Endothelial cell of umbilical vein (primary cell): Measurements from ENCODE around the gene CWC27.

Experiments
- CTCF ChIP-seq, 2 donors: IDR thresholded peaks; 1 replicate in 1 of 2; 2 replicates in 1 of 2; pipeline ENCODE4 v1.5.1; 2011; ENCODE audit warnings: low read length in 2 of 2, mild to moderate bottlenecking in 2 of 2, moderate library complexity in 2 of 2, control low read depth in 1 of 2, inconsistent platforms in 1 of 2, low read depth in 1 of 2; ENCODE audit not compliant: insufficient read depth in 1 of 2; ENCODE audit errors: extremely low read depth in 1 of 2
- EZH2 ChIP-seq: IDR thresholded peaks from 2 replicates; pipeline ENCODE4 v1.6.1; 2012; ENCODE audit warnings: borderline replicate concordance, low read depth, mild to moderate bottlenecking, moderate library complexity, low read length, inconsistent platforms; ENCODE audit not compliant: severe bottlenecking
- JUN ChIP-seq: IDR thresholded peaks from 2 replicates; pipeline ENCODE4 v1.6.1; 2011; ENCODE audit warnings: borderline replicate concordance, low read depth; ENCODE audit not compliant: insufficient read length, insufficient read depth
- MYC ChIP-seq: IDR thresholded peaks from one replicate; pipeline ENCODE4 v1.6.1; 2011; ENCODE audit warnings: mild to moderate bottlenecking, low read depth, low read length
- POLR2A ChIP-seq: IDR thresholded peaks from 2 replicates; pipeline ENCODE4 v1.6.1; 2012; ENCODE audit warnings: low read depth, mild to moderate bottlenecking, control low read depth, low read length
- POLR2AphosphoS5 ChIP-seq: IDR thresholded peaks from 2 replicates; pipeline ENCODE4 v1.6.1; 2012; ENCODE audit warnings: low read depth, mild to moderate bottlenecking, control low read depth, low read length, moderate library complexity; ENCODE audit not compliant: insufficient read depth
- TF ChIP-seq, protein P1 (sequence below): IDR thresholded peaks from 2 replicates; pipeline ENCODE4 v1.6.1; 2011; ENCODE audit not compliant: insufficient read depth, insufficient read length

DNA sequence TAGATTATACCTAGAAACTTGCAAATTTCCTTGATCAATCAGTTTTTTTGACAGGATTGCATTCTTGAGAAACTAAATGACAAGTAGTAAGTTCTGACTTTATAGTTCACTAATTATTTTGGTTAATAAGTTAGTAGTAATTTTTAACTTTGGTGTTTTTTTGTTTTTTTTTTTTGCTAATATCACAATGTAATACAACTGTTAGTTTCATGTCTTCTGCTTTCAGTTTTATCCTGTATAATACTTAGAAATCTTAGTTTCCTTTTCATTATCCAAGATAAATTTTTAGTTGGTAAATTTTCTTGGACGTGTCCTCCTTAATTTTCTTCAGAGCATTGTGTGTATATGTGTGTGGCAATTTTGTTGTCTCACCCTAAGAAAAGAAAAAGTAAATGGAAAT lies 57.8 kb downstream of the CWC27 start:
- TF ChIP-seq POLR2A (no peak), CTCF (IDR thresholded peaks at IDR 0.05; ENCODE audit: extremely low read depth in 1 of 2, insufficient read depth in 1 of 2, low read depth in 1 of 2, low read length in 2 of 2) (no peak), JUN (no peak), EZH2 (no peak), POLR2AphosphoS5 (no peak), MYC (no peak)
- TF ChIP-seq, protein P1, sequence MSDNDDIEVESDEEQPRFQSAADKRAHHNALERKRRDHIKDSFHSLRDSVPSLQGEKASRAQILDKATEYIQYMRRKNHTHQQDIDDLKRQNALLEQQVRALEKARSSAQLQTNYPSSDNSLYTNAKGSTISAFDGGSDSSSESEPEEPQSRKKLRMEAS = no peak
